ENCODE results near the gene MALL. TPM values are rescaled to one million over a fixed set of nuclear protein-coding genes. Genes with fewer than 3 reads are reported as not detected.
A peak's percentile ranks its signal among the peaks of the same experiment; 100 is the strongest.
"Not testable (repeated sequence)": the region's sequence is repeated elsewhere in the genome, so short reads cannot be mapped to it uniquely, and the experiment has no call there.

Gene MALL
- polyA plus RNA-seq, 2 of the 4 experiments (the other 2 are of a cell fraction): 77.8 to 123 TPM

GRCh38 chr2:110113961-110114591 lies 1.5 kb downstream of the MALL start (continued):
- TF ChIP-seq REST (IDR thresholded peaks at IDR 0.05) (no peak), CEBPB (IDR thresholded peaks at IDR 0.05) (peak in 1 of 2 experiments; percentile 50; a peak in 1 of 4 replicates), HES2 (IDR thresholded peaks at IDR 0.05) (no peak), HMGXB4 (CRISPR knock-in tag; IDR thresholded peaks at IDR 0.05; ENCODE audit: borderline replicate concordance) (no peak), FOSL2 (IDR thresholded peaks at IDR 0.05) (no peak), FOSL2 (CRISPR knock-in tag; IDR thresholded peaks at IDR 0.05) (peak; percentile 41), NR3C1 (IDR thresholded peaks at IDR 0.05) (no peak), ZC3H11A (IDR thresholded peaks at IDR 0.05) (no peak), RARB (CRISPR knock-in tag; IDR thresholded peaks at IDR 0.05) (no peak), HOXB5 (CRISPR knock-in tag; IDR thresholded peaks at IDR 0.05) (no peak), FOSB (CRISPR knock-in tag; IDR thresholded peaks at IDR 0.05) (no peak), EP300 (IDR thresholded peaks at IDR 0.05) (no peak; a peak in 1 of 5 replicates), ZSCAN20 (CRISPR knock-in tag; IDR thresholded peaks at IDR 0.05) (no peak), JUN (IDR thresholded peaks at IDR 0.05) (no peak; a peak in 4 of 5 replicates), CHD2 (IDR thresholded peaks at IDR 0.05; ENCODE audit: low read length, partially characterized antibody) (no peak), HOXA7 (CRISPR knock-in tag; IDR thresholded peaks at IDR 0.05) (no peak), E2F6 (IDR thresholded peaks at IDR 0.05; ENCODE audit: borderline replicate concordance, low read depth) (peak; percentile 53), ZNF302 (CRISPR knock-in tag; IDR thresholded peaks at IDR 0.05) (no peak), ATOH8 (CRISPR knock-in tag; IDR thresholded peaks at IDR 0.05; ENCODE audit: low read depth) (no peak), NFE2L2 (conservative IDR thresholded peaks at IDR 0.05; ENCODE audit: low read length) (no peak), MYC (IDR thresholded peaks at IDR 0.05; ENCODE audit: borderline replicate concordance, low read length) (0 out of 2 replicates have a peak, but pooled peaks have one; percentile 22), EHMT2 (IDR thresholded peaks at IDR 0.05; ENCODE audit: low read depth) (no peak), PBX3 (IDR thresholded peaks at IDR 0.05) (no peak), HEYL (CRISPR knock-in tag; IDR thresholded peaks at IDR 0.05) (no peak), POLR2A (IDR thresholded peaks at IDR 0.05; ENCODE audit: low read length) (peak; percentile 39), PHF8 (IDR thresholded peaks at IDR 0.05; ENCODE audit: borderline replicate concordance, low read depth) (no peak), RNF2 (IDR thresholded peaks at IDR 0.05; ENCODE audit: borderline replicate concordance, low read depth) (no peak)

GRCh38 chr2:110108291-110108690 lies 7.3 kb downstream of the MALL start:
- CTCF ChIA-PET: interaction anchor here (1.8 to 4.3 kb wide), 2 partner anchors 8 to 14 kb away, joined by 8 to 39 read pairs; partner anchors contain the start of gene MALL
- 46% methylated on average over 2 of the region's 2 CpGs for WGBS (ENCODE audit: missing lambda C conversion rate)
- ATAC-seq; POLR2A ChIA-PET; H3K4me3 ChIP-seq; FAIRE-seq; DNase-seq (ENCODE audit: low read depth in 1 of 2, low spot score in 1 of 2): not testable (repeated sequence)
- Histone ChIP-seq H3K27ac (peak overlapping the region; percentile 98 to 100), H3K4me2 (peak overlapping the region; percentile 88), H3K4me1 (peaks cover 66% of the 10 kb centered on the region), H3K9me3 (peaks cover 17% of the 10 kb centered on the region; the same call in 2 of the 3 replicates)

Measured in A549 (cell line).